GM23338 (cell line): ENCODE measurements around the gene TBPL1. TPM values are rescaled to one million over a fixed set of nuclear protein-coding genes. Genes with fewer than 3 reads are reported as not detected.

Source experiments
- ATAC-seq: fragments of 200-7000 bp; cut with Tn5 transposase; 3 replicates; pipeline ENCODE4 v1.9.1; 2020
- DNase-seq: peaks from one replicate; pipeline ENCODE4 v3.0.0-alpha.2; 2015; ENCODE audit warnings: low spot score
- H2AFZ ChIP-seq: fragments of 200-600 bp; sonication (generic); 2 replicates; pipeline ENCODE4 v1.8.0; 2016; ENCODE audit warnings: antibody characterized with exemption, mild to moderate bottlenecking, moderate library complexity
- H3F3A ChIP-seq: fragments of 200-600 bp; sonication (generic); replicated peaks from 2 replicates; pipeline ENCODE4 v1.8.0; 2017; ENCODE audit warnings: antibody characterized with exemption, mixed run types, low read depth
- H3K27ac ChIP-seq: fragments of 200-600 bp; sonication (generic); 2 replicates; pipeline ENCODE4 v1.6.1; 2016; ENCODE audit warnings: low read depth
- H3K27me3 ChIP-seq: fragments of 200-600 bp; sonication (generic); 2 replicates; pipeline ENCODE4 v1.8.0; 2016; ENCODE audit warnings: mild to moderate bottlenecking, mixed run types, moderate library complexity; ENCODE audit not compliant: insufficient read depth
- H3K36me3 ChIP-seq: fragments of 200-600 bp; sonication (generic); 2 replicates; pipeline ENCODE4 v1.8.0; 2016; ENCODE audit warnings: mild to moderate bottlenecking; ENCODE audit not compliant: insufficient read depth
- H3K4me1 ChIP-seq: fragments of 200-600 bp; sonication (generic); 2 replicates; pipeline ENCODE4 v1.8.0; 2016; ENCODE audit warnings: mild to moderate bottlenecking, moderate library complexity; ENCODE audit not compliant: insufficient read depth
- H3K4me2 ChIP-seq: fragments of 200-600 bp; sonication (generic); 2 replicates; pipeline ENCODE4 v1.7.1; 2017; ENCODE audit warnings: mixed run types
- H3K4me3 ChIP-seq: fragments of 200-600 bp; sonication (generic); 2 replicates; pipeline ENCODE4 v1.6.1; 2016; ENCODE audit warnings: mixed run types
- H3K79me2 ChIP-seq: fragments of 200-600 bp; sonication (generic); replicated peaks from 2 replicates; pipeline ENCODE4 v1.8.0; 2017; ENCODE audit warnings: mild to moderate bottlenecking; ENCODE audit not compliant: insufficient read depth
- H3K9me2 ChIP-seq: fragments of 200-600 bp; sonication (generic); 2 replicates; pipeline ENCODE4 v1.8.0; 2017; ENCODE audit not compliant: insufficient read depth
- H4K20me1 ChIP-seq: fragments of 200-600 bp; sonication (generic); replicated peaks from 2 replicates; pipeline ENCODE4 v1.8.0; 2017; ENCODE audit warnings: mild to moderate bottlenecking; ENCODE audit not compliant: insufficient read depth
- H3K27ac Mint-ChIP-seq: 2 replicates; pipeline ENCODE4 v1.8.0; 2020; ENCODE audit warnings: inconsistent platforms, mild to moderate bottlenecking, moderate library complexity, mixed read lengths
- H3K27me3 Mint-ChIP-seq: 3 replicates; pipeline ENCODE4 v1.8.0; 2022; ENCODE audit warnings: low read depth, mild to moderate bottlenecking, moderate library complexity, mixed read lengths, inconsistent platforms; ENCODE audit not compliant: insufficient read depth, poor library complexity
- H3K36me3 Mint-ChIP-seq: 3 replicates; pipeline ENCODE4 v1.8.0; 2021; ENCODE audit warnings: low read depth, mild to moderate bottlenecking, inconsistent platforms, moderate library complexity, mixed read lengths
- H3K4me1 Mint-ChIP-seq: 3 replicates; pipeline ENCODE4 v1.8.0; 2020; ENCODE audit warnings: mild to moderate bottlenecking, inconsistent platforms, mixed read lengths
- H3K4me3 Mint-ChIP-seq: 3 replicates; pipeline ENCODE4 v1.8.0; 2021; ENCODE audit warnings: moderate library complexity, mild to moderate bottlenecking, inconsistent platforms, mixed read lengths
- H3K9me3 Mint-ChIP-seq: 3 replicates; pipeline ENCODE4 v1.8.0; 2020; ENCODE audit warnings: moderate library complexity, mild to moderate bottlenecking, inconsistent platforms, mixed read lengths
- CREB1 ChIP-seq: fragments of 250-450 bp; sonication (Bioruptor Pico); IDR thresholded peaks from 2 replicates; pipeline ENCODE4 v1.5.0; 2020; ENCODE audit warnings: low read depth, mild to moderate bottlenecking, moderate library complexity
- EZH2phosphoT487 ChIP-seq: fragments of 200-600 bp; sonication (generic); IDR thresholded peaks from one replicate; pipeline ENCODE4 v1.8.1; 2018; ENCODE audit warnings: antibody characterized with exemption; ENCODE audit not compliant: unreplicated experiment
- JUNB ChIP-seq: IDR thresholded peaks from one replicate; pipeline ENCODE4 v1.6.1; 2016; ENCODE audit warnings: antibody characterized with exemption; ENCODE audit not compliant: unreplicated experiment
- NANOG ChIP-seq: IDR thresholded peaks from 2 replicates; pipeline ENCODE4 v1.6.1; 2016; ENCODE audit warnings: antibody characterized with exemption, borderline replicate concordance
- POLR2AphosphoS5 ChIP-seq: IDR thresholded peaks from 2 replicates; pipeline ENCODE4 v1.6.1; 2016; ENCODE audit warnings: antibody characterized with exemption, low read depth
- STAT1 ChIP-seq: IDR thresholded peaks from one replicate; pipeline ENCODE4 v1.6.1; 2016; ENCODE audit warnings: antibody characterized with exemption; ENCODE audit not compliant: unreplicated experiment
- ZNF114 ChIP-seq: fragments of 250-450 bp; sonication (Bioruptor Pico); IDR thresholded peaks from 2 replicates; pipeline ENCODE4 v1.5.0; 2020; ENCODE audit warnings: mild to moderate bottlenecking, moderate library complexity
- ZNF331 ChIP-seq: fragments of 250-450 bp; sonication (Bioruptor Pico); IDR thresholded peaks from 2 replicates; pipeline ENCODE4 v1.5.0; 2020; ENCODE audit warnings: low read depth, mild to moderate bottlenecking, moderate library complexity
- polyA plus RNA-seq: library from polyadenylated mRNA; unstranded; fragments of >200 nt; fragmentation: Nextera tagmentation; extraction: Ambion mirVana; gene quantifications from 2 replicates; pipeline ENCODE4 v1.2.1, GENCODE V29; 2016
- total RNA-seq: library from RNA; depleted of rRNA; stranded (reverse); fragments of >200 nt; shearing (Covaris generic); gene quantifications from 2 replicates; pipeline ENCODE4 v1.2.3, GENCODE V29; 2014
- TF ChIP-seq, protein P1 (sequence below): IDR thresholded peaks from 2 replicates; pipeline ENCODE4 v1.6.1; 2016; ENCODE audit warnings: antibody characterized with exemption
- TF ChIP-seq, protein P2 (sequence below): fragments of 250-450 bp; sonication (Bioruptor Pico); IDR thresholded peaks from 2 replicates; pipeline ENCODE4 v1.5.0; 2020; ENCODE audit warnings: mild to moderate bottlenecking, moderate library complexity

The TBPL1 gene
- total and polyA plus RNA-seq, 2 experiments from 2014 or later: 72.9 to 139 TPM

DNA sequence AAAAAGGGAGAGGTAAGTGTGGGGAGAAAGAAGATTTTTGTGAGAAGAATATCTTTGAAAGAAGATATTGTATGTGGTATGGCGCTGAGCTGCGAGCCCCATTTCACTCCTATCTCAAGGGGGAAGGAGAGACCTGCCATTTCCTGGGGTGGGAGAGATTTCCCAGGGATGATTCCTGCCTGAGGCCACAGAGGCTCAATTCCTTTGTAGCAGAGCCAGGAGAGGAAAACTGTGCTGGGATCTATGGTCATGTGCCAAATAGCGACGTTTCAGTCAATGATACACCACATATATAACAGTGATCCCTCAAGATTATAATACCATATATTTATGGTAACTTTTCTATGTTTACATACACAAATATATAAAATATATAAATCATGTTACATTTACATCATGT is 35.2 kb upstream of the TBPL1 start (continued):
- TF ChIP-seq, protein P1, sequence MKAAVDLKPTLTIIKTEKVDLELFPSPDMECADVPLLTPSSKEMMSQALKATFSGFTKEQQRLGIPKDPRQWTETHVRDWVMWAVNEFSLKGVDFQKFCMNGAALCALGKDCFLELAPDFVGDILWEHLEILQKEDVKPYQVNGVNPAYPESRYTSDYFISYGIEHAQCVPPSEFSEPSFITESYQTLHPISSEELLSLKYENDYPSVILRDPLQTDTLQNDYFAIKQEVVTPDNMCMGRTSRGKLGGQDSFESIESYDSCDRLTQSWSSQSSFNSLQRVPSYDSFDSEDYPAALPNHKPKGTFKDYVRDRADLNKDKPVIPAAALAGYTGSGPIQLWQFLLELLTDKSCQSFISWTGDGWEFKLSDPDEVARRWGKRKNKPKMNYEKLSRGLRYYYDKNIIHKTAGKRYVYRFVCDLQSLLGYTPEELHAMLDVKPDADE: no peak
- TF ChIP-seq ZNF331 (CRISPR knock-in tag) (no peak), JUNB (no peak)

DNA sequence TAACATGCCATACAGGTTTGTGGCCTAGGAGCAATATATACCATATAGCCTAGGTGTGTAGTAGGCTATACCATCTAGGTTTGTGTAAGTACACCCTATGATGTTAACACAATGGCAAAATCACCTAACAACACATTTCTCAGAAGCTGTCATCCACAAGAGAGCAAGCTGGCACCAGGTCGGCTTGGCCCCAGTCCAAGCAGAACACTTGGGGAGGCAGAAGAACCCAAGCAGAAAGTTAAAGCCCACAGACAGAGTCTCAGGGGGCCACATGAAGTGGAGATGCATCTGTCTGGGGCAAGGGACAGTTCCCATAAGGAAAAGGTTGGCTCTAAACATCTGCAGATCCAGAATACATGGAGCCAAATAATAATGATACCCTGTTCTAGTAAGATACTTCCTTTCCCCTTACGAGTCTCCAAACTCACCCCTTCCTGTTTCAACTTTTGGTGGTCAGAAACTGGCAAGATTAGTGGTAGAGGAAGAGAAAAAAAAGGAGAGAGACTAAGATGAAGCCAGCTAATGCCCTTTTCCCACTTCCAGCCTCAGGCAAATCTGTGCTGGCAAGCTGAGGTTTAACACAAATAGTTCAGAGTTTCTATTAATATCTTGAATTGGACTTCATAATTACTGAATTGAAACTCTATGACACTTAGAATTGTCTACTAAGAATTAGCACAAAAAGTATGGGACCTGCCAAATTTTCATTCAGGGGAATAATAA is 34.7 kb upstream of the TBPL1 start:
- Histone ChIP-seq H3K36me3 (0 out of 2 replicates have a peak, but pooled peaks cover 3% of the 10 kb centered on the region), H3F3A (no peaks in the 10 kb centered on the region), H3K4me1 (peaks cover 19% of the 10 kb centered on the region), H3K27ac (no peak overlapping the region), H3K27me3 (no peaks in the 10 kb centered on the region), H3K79me2 (no peaks in the 10 kb centered on the region), H2AFZ (no peak overlapping the region), H4K20me1 (no peaks in the 10 kb centered on the region), H3K4me2 (no peak overlapping the region), H3K4me3 (no peak overlapping the region), H3K9me2 (no peaks in the 10 kb centered on the region)
- ATAC-seq (no peak), DNase-seq (no peak)
- Mint-ChIP-seq H3K27ac (no peak overlapping the region), H3K36me3 (peaks cover 3% of the 10 kb centered on the region; the same call in 1 of the 3 replicates), H3K4me3 (no peak overlapping the region), H3K4me1 (peaks cover 15% of the 10 kb centered on the region), H3K9me3 (peaks cover 2% of the 10 kb centered on the region; the same call in 1 of the 3 replicates), H3K27me3 (peaks cover 5% of the 10 kb centered on the region)
- TF ChIP-seq POLR2AphosphoS5 (no peak), NANOG (no peak), JUNB (no peak), ZNF114 (CRISPR knock-in tag) (no peak), STAT1 (no peak), CREB1 (CRISPR knock-in tag) (no peak), EZH2phosphoT487 (no peak)
- TF ChIP-seq, protein P1: no peak
- TF ChIP-seq, protein P2, sequence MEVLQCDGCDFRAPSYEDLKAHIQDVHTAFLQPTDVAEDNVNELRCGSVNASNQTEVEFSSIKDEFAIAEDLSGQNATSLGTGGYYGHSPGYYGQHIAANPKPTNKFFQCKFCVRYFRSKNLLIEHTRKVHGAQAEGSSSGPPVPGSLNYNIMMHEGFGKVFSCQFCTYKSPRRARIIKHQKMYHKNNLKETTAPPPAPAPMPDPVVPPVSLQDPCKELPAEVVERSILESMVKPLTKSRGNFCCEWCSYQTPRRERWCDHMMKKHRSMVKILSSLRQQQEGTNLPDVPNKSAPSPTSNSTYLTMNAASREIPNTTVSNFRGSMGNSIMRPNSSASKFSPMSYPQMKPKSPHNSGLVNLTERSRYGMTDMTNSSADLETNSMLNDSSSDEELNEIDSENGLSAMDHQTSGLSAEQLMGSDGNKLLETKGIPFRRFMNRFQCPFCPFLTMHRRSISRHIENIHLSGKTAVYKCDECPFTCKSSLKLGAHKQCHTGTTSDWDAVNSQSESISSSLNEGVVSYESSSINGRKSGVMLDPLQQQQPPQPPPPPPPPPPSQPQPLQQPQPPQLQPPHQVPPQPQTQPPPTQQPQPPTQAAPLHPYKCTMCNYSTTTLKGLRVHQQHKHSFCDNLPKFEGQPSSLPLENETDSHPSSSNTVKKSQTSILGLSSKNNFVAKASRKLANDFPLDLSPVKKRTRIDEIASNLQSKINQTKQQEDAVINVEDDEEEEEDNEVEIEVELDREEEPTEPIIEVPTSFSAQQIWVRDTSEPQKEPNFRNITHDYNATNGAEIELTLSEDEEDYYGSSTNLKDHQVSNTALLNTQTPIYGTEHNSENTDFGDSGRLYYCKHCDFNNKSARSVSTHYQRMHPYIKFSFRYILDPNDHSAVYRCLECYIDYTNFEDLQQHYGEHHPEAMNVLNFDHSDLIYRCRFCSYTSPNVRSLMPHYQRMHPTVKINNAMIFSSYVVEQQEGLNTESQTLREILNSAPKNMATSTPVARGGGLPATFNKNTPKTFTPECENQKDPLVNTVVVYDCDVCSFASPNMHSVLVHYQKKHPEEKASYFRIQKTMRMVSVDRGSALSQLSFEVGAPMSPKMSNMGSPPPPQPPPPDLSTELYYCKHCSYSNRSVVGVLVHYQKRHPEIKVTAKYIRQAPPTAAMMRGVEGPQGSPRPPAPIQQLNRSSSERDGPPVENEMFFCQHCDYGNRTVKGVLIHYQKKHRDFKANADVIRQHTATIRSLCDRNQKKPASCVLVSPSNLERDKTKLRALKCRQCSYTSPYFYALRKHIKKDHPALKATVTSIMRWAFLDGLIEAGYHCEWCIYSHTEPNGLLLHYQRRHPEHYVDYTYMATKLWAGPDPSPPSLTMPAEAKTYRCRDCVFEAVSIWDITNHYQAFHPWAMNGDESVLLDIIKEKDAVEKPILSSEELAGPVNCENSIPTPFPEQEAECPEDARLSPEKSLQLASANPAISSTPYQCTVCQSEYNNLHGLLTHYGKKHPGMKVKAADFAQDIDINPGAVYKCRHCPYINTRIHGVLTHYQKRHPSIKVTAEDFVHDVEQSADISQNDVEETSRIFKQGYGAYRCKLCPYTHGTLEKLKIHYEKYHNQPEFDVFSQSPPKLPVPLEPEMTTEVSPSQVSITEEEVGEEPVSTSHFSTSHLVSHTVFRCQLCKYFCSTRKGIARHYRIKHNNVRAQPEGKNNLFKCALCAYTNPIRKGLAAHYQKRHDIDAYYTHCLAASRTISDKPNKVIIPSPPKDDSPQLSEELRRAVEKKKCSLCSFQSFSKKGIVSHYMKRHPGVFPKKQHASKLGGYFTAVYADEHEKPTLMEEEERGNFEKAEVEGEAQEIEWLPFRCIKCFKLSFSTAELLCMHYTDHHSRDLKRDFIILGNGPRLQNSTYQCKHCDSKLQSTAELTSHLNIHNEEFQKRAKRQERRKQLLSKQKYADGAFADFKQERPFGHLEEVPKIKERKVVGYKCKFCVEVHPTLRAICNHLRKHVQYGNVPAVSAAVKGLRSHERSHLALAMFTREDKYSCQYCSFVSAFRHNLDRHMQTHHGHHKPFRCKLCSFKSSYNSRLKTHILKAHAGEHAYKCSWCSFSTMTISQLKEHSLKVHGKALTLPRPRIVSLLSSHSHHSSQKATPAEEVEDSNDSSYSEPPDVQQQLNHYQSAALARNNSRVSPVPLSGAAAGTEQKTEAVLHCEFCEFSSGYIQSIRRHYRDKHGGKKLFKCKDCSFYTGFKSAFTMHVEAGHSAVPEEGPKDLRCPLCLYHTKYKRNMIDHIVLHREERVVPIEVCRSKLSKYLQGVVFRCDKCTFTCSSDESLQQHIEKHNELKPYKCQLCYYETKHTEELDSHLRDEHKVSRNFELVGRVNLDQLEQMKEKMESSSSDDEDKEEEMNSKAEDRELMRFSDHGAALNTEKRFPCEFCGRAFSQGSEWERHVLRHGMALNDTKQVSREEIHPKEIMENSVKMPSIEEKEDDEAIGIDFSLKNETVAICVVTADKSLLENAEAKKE: no peak
